Measurements from ENCODE around the gene GABRG3.
A peak's percentile ranks its signal among the peaks of the same experiment; 100 is the strongest.
"Not testable (repeated sequence)": the region's sequence is repeated elsewhere in the genome, so short reads cannot be mapped to it uniquely, and the experiment has no call there.

Gene GABRG3

GRCh38 chr15:27353856-27354255 is 382.9 kb downstream of the GABRG3 start:
- DNase-seq, result no peak

GRCh38 chr15:27358751-27359434 is 387.9 kb downstream of the GABRG3 start:
- DNase-seq, result no peak

DNA sequence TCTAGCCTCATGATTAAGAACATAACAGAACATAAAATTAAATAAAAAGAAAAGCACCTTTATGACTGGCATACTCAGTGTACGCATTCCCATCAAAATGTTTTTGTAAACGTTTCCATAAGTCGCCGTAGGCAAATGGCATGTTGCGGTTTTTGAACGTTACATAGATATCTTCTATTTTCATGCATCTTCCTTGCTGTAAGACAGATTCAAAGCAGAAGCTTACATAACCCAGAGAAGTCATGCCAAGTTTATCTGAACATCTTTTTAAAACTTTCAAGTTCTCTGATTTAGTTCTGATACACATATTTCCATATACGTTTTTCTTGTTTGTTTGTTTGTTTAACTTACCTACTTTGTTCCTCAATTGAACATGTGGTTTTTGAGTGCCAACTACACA is 388.6 kb downstream of the GABRG3 start:
- DNase-seq, result no peak

DNA sequence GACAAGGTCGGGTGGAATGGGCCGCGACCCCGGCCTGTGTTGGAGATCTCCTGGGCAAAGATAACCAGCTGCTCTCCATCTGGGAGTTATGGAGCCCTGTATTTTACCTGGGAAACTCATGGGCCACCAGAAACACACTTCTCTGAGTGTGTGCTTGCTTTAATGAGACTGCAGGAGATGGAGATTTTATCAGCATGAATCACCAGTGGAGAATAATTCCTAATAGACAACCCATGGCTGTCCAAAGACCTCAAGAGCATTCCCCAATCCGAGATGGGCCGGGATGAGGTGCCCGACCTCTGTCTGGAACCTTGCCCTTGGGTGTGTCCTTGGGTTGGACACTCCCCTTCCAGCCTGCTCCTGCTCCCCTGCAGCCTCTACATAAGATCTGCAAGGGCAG is 389.3 kb downstream of the GABRG3 start:
- no peak for DNase-seq

DNA sequence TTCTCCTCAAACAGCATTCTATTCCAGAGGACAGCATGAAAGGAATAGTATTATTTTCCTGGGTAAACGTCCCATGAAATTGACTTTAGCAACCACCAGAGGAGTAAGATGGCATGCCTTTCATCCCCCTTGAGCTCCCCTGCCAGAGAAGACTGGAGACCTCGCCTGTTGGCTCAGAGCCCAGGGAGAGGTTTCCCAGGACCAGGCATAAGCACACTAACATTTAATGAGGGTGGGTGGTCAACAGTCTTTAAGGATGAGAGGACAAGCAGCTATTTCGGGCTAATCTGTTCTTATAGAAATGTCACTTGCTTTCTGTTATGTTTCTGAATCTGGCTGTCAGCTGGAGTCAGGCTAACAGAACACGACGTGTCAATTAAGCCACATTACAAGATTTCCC is 390.5 kb downstream of the GABRG3 start:
- DNase-seq, result no peak

DNA sequence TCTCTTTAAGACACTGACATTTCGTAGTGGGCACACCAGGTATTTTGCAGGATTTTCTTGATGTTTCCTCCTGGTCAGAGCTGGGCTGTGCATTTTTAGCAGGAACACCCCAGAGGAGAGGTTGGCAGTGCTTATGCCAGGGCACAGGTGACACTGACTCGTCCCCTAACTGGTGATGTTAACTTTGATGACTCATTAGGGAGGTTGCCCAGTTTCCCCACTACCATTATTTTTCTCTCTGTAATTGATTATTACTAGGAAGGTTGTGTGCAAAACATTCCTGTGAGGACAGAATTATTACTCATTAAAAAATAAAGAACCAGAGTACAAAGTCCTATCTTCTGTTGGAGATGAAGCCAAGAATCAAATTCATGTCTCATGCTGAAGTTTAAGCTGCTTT is 394.5 kb downstream of the GABRG3 start:
- no peak for DNase-seq

GRCh38 chr15:27377391-27377790 is 406.4 kb downstream of the GABRG3 start:
- not testable (repeated sequence) for DNase-seq

- no peak for DNase-seq
These were observed 411.5 kb downstream of the GABRG3 start for GRCh38 chr15:27382361-27383025.

DNA sequence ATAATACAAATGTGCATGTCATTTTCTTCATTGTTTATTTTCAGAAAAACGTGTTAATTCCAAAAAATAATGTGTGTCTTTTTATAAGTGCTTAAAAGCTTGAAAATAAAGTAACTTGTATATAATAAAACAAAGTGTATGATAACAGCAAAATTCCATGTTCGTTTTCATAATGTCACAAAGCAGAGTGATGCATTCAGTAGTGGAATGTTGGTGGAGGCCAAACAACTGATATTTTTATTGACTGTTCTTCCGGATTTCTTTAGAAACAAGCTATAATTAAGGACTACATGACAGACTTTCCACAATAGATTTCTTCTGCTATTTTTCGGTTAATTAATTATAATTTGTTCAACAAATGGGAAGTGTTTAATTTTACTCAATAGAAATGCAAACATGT is 412.7 kb downstream of the GABRG3 start:
- no peak for DNase-seq

- DNase-seq, result no peak
These were observed 421.2 kb downstream of the GABRG3 start for GRCh38 chr15:27392163-27392562.

DNA sequence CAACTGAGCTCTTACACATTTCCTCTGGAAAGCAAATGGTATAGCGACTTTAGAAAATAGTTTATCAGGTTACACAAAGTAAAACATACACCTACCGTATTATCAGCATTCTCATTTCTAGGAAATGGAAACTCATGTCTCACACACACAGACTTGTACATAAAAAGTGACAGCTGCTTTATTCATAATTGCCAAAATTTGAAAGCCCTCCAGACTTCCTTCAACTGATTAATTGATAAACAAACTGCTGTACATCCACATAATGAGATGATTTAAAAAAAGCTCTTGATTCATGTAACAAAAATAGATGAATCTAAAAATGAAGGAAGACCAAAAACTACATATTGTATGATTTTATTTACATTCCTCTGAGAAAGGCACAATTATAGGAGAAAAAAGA is 425.5 kb downstream of the GABRG3 start:
- no peak for DNase-seq

DNA sequence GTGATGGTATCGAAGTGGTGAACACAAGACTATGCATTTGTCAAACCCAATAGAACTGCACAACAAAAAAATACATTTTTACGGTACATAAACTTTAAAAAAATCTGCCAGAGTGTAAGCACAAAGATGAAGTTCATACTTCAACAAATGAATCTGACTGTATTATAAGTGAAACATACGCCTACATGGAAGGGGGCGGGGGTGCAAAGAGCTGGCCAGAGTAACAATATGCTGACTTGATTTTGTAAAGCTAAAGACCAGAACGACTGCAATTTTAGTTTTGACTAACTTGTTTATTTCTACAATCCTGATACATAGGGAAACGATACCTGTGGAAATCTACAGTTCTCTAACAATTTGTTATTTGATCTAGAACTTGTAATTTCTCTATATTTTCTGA is 426.0 kb downstream of the GABRG3 start:
- DNase-seq, result no peak

DNA sequence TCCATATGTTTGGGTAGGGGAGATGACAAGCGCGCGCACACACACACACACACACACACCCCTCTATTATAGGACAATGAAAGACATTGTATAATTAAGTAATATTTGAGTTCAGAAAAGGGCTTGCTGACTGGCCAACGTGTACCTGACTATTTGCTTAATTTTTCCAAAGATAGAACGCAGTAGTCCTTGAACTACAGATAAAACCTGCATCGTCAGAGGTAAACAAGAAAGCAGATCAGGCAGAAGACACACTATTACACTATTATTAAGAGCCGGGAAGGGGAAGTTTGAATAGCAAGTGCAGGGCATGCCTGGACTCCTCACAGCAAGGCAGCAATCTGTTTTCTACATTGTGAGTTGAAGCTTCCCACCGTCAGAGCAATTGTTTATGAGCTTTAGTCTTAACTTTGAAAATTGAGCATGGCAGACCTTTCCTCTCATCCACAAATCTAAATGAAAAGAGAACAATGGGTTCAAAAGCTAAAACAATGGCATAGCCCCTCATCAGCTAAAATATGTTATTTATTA is 427.7 kb downstream of the GABRG3 start:
- peak; percentile 4 for DNase-seq

DNA sequence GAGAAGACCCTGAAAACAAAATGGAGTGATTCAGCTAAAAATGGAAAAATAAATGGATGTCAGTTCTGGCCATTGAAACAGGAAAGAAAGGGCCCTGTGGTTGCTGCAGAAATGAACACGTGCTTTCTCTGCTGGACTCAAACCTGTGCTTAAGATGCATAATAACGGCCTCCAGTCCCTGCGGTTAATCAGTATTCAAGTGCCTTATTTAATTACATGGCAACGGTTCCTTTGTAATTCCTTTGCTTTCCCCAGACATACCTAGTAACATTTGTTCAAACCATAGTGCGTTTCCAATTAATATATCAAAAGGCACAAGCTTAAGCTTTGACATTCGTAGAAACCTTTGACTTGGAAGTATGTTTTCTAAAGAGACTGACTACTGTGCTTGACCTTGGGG is 428.3 kb downstream of the GABRG3 start:
- DNase-seq, result no peak

- no peak for DNase-seq
These were observed 430.5 kb downstream of the GABRG3 start for GRCh38 chr15:27401471-27401870.

DNA sequence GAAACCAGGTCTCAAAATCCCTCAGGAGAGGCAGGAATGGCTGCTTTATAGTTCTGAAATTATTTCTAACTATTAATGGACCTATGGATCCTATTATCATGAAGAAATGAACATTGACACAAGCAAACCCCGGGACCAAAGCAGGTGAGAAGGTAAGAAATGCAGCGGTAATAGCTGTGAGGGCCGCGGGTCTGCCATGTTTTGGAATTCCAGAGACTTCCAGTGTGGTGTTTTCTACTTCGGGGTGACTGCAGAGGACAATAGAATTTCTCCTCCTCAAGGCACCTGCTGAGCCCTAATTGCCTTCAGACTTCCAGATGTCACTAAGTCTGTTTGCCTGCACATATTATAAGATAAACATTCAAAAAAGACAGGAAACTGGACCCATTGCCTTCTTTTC is 437.4 kb downstream of the GABRG3 start:
- no peak for DNase-seq

- DNase-seq, result peak; percentile 10
These were observed 440.1 kb downstream of the GABRG3 start for GRCh38 chr15:27410996-27411605.

DNA sequence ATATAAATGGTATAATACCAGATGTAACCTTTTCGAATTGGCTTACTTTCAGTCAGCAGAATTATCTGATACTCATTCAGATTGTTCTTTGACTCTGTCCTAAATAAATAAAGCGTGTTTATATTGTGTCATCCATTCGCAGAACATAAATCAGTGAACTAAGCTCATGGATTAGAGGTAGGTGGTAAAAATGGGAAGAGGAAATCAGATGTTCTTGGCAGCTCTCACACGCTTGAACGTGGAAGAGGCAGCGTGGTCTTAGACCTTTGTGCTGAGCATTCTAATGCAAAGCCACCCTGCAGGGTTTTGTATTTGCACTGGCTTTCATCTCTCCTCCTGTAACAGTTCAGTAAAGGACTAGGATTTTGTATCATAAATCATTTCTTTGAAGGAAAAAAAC is 441.4 kb downstream of the GABRG3 start:
- peak; percentile 3 for DNase-seq

DNA sequence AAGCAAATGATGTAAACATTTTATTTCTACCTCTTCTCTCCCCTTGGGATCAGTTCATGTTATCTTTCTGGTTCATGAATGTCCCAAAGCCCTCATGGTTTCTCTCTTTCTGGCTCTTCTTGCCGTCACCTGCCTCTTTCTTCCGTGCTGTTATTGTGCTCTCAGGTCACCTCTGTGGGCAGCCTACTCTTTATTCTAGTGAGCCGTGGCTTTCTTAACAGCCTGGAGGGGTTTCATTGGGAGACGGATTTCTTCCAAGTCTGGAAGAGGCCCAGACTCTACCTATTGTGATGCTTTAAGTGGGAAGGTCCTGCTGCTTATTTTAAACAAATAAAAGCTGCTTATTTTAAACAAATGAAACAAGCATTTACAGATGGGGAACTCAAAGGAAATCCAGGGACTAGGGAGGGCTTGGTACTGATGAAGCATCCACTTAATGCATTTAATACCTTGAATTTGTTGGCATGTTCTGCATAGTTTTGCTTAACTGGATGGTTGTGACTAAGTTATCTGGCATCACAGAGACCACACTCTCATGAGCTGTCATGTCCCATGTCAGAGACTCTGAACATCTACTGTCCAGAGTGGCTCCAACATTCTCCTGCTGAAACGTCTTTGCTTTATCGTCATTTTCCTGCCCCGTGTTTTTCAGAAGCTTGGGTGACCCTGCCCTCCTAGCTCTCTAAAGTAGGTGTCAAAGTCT is 443.3 kb downstream of the GABRG3 start:
- no peak for DNase-seq

DNA sequence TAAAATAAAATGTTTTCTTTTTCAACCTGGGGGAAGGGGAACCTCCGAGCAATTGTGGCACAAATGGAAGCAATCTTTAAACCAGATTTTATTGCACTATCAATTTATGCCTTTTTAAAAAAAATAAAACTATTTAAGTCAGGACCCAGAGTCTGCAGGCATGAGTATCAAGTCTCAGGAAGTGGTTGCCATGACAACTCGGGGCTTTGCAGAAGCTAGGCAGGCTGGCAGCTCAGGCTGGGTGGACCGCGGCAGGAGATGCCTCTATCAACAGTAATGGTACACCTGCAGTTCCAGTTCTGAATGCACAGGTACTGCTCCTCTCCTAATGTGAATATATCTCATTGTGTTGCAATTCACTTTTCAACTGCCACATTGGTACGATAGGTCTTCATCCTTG is 447.7 kb downstream of the GABRG3 start:
- peak; percentile 15 for DNase-seq

- DNase-seq, result no peak
These were observed 452.0 kb downstream of the GABRG3 start for GRCh38 chr15:27422997-27423396.

DNA sequence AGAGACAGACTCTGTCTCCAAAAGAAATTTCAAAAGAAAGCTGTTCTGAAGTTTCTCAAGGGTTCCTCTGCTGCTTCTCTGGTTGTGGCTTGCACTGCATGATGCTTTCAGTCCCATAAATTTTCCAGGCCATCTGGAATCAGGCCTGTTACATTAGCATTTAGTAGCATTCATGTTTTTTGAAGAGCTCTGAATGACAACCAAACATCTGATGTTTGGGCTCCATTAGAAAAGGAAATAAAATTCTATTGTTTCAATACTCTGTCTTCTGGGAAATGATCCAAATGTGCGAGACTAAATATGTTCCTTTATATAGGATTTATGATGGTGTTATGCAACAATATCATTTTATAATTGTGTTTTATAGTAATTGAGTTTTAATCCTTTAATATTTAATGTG is 455.8 kb downstream of the GABRG3 start:
- DNase-seq, result no peak

GRCh38 chr15:27427276-27427675 is 456.3 kb downstream of the GABRG3 start:
- DNase-seq, result no peak

- DNase-seq, result no peak
These were observed 457.2 kb downstream of the GABRG3 start for GRCh38 chr15:27428151-27428550.
